Sciatic nerve (tissue), 2 donors: Measurements from ENCODE around the gene HABP4. TPM values are rescaled to one million over a fixed set of nuclear protein-coding genes. Genes with fewer than 3 reads are reported as not detected.

ENCODE experiments used
- ATAC-seq: fragments of 200-7000 bp; cut with Tn5 transposase; one replicate; pipeline ENCODE4 v1.9.1; 2020; ENCODE audit warnings: mild to moderate bottlenecking, moderate library complexity
- DNase-seq: peaks from one replicate; pipeline ENCODE4 v3.0.0-alpha.2; 2020; ENCODE audit warnings: low spot score
- intact Hi-C: fragments of 100-400 bp; cut with DNase I; formaldehyde crosslinking; loops from one replicate; pipeline ENCODE4 v1.14.2; 2022
- total RNA-seq: library from RNA; stranded (reverse); fragmentation: NEBNext Ultra II Directional; extraction: Animal tissue kit (Norgen Biotek cat#: 25700); gene quantifications from one replicate; pipeline ENCODE4 v1.2.1, GENCODE V29; 2021
- donor health status: DM: no; HTN: no; CAD: no.
- donor health status: DM: no; HTN: no; CAD: no.

HABP4 gene
- total RNA-seq, 1 donor from 2014 or later, result 32.0 TPM

DNA sequence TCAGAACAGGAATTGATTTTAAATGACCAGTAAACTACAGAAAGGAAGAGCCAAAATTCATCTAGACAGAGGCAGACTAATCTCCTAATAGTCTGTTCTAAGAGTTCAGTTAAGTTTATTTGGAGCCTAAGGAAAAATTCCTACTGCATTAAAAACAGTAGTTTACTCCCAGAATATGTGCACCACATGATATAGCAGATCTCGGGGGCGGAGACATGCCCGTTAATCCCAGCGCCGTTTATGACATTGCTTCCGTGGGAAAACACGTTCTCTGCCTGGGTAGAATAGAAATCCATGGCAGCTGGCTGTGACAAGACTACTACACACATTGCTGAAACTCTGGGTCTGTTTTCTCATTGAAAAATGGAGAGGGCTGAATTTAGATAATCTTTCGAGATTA is 11.4 kb downstream of the HABP4 start:
- no peak for DNase-seq
- intact Hi-C loops, result no loop called here
- ATAC-seq, result no peak

DNA sequence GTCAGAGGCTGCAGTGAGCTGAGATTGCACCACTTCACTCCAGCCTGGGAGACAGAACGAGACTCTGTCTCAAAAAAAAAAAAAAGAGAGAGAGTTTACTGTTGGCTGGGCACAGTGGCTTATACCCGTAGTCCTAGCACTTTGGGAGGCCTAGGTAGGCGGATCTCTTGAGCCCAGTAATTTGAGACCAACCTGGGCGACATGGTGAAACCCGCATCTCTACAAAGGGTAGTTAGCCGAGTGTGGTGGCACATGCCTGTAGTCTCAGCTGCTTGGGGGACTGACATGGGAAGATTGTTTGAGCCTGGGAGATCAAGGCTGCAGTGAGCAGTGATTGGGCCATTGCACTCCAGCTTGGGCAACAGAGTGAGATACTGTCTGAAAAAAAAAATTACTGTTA is 12.6 kb downstream of the HABP4 start:
- intact Hi-C loops, result no loop called here
- ATAC-seq (no peak), DNase-seq (no peak)

DNA sequence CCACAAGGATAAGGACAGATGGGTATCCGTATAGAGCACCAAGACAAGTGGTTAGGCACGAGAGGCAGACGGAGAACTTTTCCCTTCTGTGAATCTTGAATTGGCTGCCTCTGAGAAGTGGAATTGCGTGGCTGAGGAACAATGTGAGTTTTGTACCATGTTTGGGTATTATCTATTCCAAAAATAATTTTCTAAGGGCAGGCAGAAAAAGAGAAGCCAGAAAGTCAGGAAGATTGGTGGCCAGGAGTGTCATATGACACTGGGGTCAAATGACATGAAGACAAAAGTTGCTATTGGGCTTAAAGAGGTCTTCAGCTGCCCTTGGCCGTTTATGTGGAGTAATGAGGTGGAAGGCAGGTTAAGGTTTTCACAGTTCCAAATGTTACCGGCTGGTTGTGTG is 14.5 kb downstream of the HABP4 start:
- intact Hi-C loops, result no loop called here
- no peak for DNase-seq
- peak; percentile 36 for ATAC-seq

DNA sequence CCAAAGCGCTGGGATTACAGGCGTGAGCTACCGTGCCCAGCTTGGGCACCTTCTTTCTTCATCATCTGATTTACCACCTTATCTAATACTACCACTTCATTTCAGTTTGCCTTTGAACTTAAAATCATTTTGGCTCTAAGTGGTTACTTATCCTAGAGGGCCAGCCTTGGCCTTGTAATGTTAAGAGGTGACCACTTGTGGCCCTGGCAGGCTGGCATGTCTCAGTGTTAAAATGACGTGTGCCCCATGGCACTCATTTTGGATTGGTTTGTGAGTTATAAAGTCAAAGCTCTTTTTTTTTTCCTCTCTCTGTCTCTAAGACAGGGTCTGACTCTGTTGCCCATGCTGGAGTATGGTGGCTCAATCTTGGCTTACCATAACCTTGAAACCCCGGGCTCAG is 17.8 kb downstream of the HABP4 start:
- no peak for ATAC-seq
- intact Hi-C loops, result no loop called here
- DNase-seq, result no peak

DNA sequence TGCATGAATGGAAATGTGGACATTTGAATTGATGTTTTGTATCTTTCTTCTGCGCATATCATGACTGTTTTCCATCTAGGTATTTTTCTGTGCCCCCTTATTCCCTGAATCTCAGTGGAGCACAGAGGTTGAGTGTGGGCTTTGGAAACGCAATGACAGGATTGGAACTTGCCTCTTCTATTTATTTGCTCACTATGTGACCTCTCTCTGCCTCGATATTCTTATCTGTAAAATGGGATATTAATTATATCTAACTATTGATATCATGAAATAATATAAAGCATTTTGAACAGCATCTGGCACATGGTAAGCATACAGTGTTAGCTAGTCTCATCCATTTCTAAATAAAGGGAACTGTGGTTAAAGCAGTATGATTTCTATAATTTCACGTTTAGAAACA is 26.0 kb downstream of the HABP4 start:
- intact Hi-C loops, result no loop called here
- DNase-seq (no peak), ATAC-seq (no peak)

DNA sequence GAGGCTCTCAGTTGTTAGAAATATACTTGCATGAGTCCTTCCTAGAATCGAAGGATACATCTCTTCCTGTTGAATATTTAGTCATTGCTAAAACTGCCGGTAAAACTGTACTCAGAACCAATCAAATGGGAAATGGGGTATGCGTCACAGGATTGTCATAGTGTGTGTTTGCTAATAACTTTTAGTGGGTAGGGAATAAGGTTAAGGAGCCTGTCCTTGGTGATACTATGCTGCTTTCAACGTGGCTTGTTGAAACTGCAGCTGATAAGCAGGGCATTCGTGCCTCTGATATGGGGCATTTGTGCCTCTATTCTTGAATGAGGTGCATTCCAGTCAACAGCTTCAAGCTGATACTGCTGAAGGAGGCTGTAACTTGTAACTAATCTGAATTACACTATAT is 26.6 kb downstream of the HABP4 start:
- no peak for DNase-seq
- intact Hi-C loops, result no loop called here
- no peak for ATAC-seq

DNA sequence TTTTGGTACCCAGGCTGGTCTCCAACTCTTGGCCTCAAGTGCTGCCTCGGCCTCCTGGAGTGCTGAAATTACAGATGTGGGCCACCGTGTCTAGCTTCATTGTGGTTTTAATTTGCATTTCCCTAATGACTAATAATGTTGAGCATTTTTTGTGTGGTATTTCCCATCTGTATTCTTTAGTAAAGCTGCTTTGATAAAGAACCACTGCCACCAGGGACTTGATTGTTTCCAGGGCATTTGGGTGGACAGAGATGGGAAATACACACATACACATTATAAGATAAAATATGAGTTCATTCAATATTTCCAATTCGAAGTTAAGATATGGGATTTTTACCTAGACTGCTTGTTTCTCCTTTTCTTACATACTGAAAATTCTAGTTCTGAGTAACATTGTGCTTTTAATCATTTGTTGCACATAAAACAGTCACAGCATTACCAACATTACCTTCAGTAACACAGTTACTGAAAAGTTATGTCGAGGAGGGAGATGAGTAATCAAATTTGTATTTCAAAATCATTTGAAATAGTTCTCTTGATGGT is 28.9 kb downstream of the HABP4 start:
- no peak for DNase-seq
- intact Hi-C loops, result no loop called here
- ATAC-seq, result no peak

DNA sequence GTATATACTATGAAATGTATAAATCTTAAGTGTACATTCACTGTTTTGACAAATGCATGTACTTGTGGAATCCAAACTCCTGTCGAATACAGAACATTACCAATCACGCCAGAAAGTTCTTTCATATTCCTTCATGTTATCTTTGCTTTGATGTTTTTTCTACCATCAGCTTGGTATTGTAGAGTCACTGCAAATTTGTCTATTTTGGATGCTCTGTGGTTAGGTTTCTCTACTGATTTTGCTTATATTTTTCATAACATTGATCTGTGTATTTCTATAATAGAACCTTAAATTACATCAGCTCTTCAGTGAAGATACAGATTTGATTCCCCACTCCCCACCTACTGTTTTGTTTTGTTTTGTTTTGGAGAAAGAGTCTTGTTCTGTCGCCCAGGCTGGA is 30.8 kb downstream of the HABP4 start:
- ATAC-seq (no peak), DNase-seq (no peak)

DNA sequence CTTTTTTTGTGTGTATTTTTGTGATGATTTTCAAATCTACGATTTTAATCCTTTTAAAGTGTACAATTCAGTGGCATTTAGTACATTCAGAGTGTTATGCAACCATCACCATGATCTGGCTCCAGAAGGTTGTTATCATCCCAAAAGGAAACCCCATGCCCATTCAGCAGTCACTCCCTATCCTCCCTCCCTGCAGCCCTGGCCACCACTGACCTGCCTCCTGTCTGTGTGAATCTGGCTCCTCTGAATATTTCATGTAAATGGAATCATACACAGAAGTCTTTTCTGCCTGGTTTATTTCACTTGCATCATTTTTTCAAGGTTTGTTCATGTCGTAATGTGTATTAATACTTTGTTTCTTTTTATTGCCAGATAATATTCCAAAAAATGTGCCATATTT is 32.5 kb downstream of the HABP4 start:
- ATAC-seq (no peak), DNase-seq (no peak)
- intact Hi-C loops, result no loop called here

More for the DNA sequence above, 30.8 kb downstream of the HABP4 start:
- intact Hi-C loops, result no loop called here

DNA sequence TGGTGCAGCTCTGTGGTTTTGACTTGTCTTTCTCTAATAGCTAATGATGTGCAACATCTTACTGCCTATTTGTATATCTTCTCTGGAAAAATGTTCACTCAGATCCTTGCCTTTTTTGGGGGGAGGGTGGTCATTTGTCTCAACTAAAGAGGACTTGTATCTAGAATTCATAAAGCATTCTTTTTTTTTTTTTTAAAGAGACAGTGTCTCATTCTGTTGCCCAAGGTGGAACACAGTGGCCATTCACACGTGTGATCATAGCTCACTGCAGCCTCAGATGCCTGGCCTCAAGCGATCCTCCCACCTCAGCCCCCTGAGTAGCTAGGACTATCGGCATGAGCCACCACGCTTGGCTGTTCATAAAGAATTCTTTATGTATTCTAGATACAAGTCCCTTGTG is 33.2 kb downstream of the HABP4 start:
- intact Hi-C loops, result no loop called here
- no peak for DNase-seq
- ATAC-seq, result no peak

DNA sequence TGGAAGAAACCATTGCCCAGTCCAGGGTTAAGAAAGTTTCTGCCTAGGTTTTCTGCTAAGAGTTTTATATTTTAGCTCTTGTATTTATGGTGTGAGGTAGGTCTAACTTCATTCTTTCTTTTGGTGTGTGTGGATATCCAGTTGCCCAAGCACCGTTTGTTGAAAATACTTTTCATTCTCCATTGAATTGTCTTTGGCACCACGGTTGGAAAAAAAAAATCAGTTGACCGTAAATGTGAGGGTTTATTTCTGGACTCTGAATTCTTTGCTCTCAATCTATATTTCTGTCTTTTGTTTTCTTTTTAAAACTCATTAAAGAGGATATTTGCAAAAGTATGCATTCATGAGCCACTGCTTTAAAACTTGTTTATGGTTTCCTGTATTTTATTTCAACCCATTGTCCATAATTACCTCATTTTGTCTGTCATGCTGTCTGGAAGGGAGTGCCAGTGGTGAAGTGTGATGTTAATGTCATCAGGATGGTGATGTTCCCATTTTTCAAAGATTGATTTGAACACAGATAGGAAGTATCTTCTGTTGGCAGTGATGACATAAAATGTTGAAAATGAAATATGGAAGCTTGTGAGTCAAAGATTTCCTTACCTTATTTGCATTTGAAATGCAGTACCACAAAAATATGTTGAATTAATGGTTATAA is 33.9 kb downstream of the HABP4 start:
- intact Hi-C loops, result no loop called here
- ATAC-seq, result no peak
- no peak for DNase-seq

DNA sequence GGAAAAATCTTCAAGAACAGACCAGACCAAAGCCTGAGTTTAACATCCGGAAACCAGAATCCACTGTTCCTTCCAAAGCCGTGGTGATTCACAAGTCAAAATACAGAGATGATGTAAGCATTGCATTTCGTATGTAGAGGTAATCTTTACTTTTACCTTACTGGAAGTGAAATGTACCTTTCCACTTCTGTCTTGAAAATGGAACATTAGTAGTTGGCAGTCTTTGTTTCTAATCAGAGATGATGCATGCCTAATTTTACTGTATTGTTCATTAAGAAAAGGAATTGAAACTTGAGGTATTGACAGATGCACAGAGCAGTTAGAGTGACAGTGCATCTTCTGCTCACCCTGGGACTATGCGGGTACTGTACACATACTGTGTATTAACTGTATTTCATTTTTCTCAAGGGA is 34.6 kb downstream of the HABP4 start:
- ATAC-seq (no peak), DNase-seq (no peak)
- intact Hi-C loops, result no loop called here

DNA sequence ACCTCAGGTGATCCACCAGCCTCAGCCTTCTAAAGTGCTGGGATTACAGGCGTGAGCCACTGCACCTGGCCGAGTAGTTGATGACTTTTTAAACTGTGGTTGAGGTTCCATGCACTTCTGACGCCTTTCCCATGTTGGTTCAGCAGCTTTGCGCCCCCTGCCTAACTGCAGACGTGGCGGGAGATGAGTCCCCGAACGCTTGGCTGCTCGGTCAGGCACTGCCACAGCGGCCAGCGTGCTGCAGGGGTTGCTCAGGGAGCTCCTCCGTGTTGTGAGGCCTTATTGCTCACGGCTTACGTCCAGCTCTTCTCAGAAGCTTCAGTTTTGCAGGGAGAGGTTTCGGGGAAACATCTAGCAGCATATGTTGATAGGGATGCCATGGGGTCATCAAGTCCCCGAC is 35.3 kb downstream of the HABP4 start:
- no peak for ATAC-seq
- intact Hi-C loops, result no loop called here
- no peak for DNase-seq

DNA sequence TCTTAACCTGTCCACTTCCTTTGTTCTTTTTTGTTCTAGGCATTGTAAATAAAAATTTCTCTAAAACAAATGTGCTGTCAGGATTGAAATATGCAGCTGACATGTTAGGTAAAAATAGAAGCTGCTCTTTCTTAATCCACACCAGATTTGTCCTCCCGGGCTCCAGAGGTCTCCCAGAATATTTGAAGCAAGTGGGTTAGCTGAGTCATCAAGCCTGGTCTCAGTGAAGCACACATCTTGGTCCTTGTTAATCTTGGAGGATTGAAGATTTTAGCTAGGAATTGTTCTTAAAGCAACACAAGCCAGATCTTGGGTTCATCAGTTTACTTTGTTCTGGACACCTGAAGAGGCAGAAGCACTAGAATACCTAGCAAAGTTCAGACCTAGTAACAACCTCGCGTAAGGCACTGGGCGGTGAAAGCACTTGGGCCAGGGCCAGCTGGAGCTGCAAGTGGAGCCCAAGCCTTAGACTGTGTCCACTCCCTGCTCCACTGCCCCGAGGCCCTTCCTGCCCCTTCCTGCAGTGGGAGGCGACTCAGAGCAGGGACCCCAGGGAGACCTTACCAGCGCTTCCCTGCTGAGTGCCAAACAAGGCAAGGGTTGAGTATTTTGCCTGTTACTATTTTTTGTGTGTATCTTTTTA is 36.5 kb downstream of the HABP4 start:
- ATAC-seq (peak; percentile 90), DNase-seq (peak; percentile 80)
- intact Hi-C loops, result no loop called here

DNA sequence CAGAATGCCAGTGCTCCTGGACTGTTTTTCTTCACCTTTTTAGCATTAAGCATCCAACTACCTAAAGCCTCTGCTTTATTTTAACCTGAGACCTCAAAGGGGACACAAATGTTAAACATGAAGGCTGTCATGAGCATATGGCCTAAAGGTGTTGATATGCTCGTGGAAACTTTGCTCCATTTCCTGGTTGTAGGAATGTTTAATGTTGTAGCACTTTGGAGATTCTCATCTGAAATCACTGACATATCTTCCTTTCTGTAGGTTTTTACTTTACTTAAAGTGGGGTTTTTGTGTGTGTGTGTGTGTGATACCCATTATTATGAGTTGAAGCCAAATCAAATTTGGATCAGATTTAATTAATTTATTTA is 37.0 kb downstream of the HABP4 start:
- no peak for DNase-seq
- intact Hi-C loops, result no loop called here
- no peak for ATAC-seq

DNA sequence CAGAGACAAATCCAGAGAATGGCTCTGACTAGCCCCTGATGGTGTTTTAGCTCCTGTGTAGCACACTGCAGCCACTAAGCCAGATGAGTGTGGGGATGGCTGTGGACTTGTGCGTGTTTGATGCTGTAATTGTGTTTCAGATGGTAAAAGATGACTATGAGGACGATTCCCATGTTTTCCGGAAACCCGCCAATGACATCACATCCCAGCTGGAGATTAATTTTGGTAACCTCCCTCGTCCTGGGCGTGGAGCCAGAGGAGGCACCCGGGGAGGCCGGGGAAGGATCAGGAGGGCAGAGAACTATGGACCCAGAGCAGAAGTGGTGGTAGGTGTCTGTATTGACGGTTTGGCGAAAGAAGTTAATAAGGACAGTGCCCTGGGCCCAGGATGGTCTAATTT is 38.0 kb downstream of the HABP4 start:
- ATAC-seq (no peak), DNase-seq (no peak)
- intact Hi-C loops, result no loop called here

DNA sequence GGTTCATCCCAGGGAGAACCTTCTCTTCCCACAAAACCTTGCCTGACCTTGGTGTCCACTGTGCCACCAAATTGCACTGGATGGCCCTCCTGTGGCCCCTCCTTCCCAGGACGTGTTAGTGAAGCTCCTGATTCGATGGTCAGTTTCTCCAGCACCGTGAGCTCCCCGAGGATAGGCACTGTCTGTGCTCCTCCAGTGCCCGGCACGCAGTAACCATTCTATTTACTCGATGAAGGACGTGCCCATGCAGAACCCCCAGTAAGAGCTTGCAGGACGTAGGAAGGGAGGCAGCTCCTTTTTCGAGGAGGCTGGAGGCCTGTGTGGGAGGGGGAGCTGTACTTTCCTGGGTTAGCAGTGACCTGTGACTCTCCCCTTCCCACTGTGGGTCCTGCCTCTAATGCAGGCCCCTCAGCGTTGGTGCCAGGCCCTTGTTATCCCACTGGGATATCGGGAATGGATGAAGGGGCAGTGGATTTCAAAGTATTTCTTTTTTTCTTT is 39.6 kb downstream of the HABP4 start:
- no peak for DNase-seq
- ATAC-seq, result no peak
- intact Hi-C loops, result no loop called here

DNA sequence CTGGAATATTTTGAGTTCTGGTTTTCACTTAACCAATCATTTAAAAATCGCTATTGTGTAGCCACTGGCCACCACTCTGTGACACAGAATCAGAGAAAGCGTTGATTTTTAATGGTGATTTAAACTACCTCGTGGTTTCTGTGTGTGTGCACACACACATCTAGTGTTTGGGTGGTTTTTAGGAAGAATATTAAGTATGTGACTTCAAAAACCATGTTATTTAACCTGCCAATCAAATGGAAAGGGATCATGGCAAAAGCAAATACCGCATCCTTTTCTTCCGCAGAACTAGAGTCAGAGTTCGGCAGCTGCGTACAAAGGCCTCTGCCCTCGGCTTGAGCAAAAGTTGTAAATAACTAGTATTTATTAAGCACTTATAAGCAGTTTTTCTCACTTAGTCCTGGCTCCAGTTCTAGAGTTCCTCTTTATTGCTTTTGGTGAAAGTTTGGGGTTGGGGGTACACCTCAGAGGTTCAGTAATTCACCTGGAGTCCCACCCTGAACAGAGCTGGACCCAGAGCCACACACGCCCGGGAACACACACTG is 40.6 kb downstream of the HABP4 start:
- DNase-seq, result no peak
- ATAC-seq, result no peak
- intact Hi-C loops, result no loop called here

DNA sequence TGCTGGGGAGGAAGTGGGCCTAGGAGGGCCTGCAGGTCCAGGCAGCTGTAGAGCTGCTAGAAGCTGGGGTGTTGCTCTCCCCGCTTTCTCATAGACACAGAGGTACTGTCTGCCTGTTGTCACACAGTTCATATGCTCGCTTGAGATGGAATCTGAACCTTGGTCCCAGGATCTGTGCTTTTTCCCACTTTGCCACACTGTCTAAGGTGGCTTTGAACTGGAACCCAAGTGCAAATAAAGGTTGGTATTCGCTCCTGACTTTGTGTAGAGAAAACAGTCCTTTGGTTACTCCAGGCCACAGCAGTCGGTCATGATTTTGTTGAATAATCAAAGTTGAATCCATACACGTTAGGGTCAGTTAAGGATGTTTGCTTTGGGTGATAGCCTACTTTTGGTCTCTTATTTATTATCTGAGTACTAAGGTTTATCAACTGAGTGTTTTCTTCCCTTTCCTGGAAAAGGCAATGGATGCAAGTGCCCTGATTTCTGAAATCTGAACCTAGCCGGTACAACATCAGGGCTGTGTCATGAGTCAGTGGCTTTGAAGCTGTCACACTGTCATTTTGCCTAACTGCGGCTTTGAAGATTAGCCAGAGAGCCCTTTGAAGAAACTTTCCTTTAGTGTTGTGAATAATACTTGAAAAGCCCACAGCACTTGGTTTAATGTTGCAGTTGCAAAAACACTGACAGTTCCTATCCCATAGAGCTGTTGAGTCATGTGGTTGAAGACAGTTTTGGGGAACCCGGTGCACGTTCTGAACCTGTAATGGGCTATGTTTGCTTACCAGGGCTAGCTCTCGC is 41.3 kb downstream of the HABP4 start:
- DNase-seq, result no peak
- no peak for ATAC-seq
- intact Hi-C loops, result no loop called here
